ENCODE data around the gene BRF1.

Gene BRF1

GRCh38 chr14:105223770-105224544 lies 76.8 kb downstream of the BRF1 start:
- DNase-seq: no peak

- no peak for DNase-seq
Observed at GRCh38 chr14:105223260-105223659, 77.5 kb downstream of the BRF1 start.

- DNase-seq: no peak
Observed at GRCh38 chr14:105221598-105222178, 79.1 kb downstream of the BRF1 start.

- DNase-seq: no peak
Observed at GRCh38 chr14:105220699-105221597, 79.9 kb downstream of the BRF1 start.

- no peak for DNase-seq
Observed at GRCh38 chr14:105219753-105220152, 81.0 kb downstream of the BRF1 start.

DNA sequence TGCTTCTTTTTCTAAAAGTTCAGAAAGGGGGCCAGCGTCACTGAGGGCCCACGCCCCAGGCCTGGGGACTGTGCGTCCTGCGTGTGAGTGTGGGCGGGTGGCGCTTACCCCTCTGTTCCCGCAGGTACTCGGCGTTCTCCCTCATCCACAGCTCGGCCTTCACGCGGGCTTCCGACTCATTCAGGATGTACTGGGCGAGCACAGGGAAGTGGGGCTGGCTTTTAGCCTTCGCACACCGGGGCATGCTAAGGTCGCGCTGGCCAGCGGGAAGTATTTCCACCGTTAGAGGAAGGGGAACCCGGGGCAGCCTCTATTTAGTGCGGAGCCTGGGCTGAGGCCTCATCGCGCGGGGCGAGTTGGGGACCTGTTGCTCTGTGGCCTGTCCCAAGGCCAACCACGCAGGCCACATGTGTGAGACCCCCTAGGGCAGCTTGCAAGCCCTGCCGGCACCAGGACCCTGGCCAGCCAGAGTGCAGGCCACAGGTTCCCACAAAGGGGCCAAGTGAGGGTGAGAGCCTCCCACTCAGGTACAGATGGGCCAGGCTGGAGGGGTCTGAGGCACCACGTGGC lies 81.7 kb downstream of the BRF1 start:
- DNase-seq: no peak

DNA sequence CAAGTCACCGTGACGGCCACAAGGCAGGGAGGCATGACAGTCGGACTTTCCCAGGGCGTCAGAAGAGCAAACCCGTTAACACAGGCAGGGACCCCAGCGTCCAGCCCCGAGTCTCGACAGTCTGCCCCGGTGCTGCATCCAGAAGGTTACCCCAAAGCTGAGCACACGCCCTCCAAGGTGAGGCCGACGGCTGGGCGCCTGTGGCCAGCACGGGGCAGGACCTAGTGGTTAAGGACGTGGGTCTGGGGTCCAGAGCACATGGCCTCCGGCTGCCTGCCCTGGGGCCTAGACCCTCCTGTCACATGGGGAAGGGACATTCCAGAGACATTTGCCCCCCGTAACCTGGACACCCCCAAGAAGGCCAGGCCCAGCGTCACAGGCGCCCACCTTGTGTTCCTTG lies 82.2 kb downstream of the BRF1 start:
- DNase-seq: no peak

- DNase-seq: no peak
Observed at GRCh38 chr14:105217774-105218173, 83.0 kb downstream of the BRF1 start.

- no peak for DNase-seq
Observed at GRCh38 chr14:105216490-105217247, 84.1 kb downstream of the BRF1 start.

- DNase-seq: no peak
Observed at GRCh38 chr14:105215602-105216001, 85.2 kb downstream of the BRF1 start.

DNA sequence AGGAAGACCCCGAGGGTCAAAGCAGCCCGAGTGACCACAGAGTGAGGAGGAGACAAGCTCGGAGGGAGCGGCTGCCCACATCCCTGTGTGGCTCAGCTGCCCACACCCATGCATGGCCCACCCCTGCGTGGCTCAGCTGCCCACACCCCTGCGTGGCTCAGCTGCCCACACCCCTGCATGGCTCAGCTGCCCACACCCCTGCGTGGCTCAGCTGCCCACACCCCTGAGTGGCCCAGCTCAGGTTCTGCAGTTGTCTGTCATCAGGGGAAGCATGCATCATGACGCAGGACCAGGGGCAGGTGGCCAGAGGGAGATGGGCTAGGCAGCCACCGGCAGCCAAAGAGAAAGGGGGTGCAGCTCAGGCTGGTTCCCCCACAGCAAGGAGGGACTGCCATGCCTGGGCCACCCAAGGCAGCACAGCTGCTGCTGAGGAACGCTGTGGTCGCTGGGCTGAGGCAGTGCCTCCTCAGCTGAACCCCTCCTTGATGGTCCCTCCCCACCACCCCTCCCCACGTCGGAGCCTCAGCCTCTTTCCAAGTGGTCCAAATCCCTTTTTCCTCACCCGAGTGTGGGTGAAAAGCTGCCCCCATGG lies 86.4 kb downstream of the BRF1 start:
- DNase-seq: no peak

DNA sequence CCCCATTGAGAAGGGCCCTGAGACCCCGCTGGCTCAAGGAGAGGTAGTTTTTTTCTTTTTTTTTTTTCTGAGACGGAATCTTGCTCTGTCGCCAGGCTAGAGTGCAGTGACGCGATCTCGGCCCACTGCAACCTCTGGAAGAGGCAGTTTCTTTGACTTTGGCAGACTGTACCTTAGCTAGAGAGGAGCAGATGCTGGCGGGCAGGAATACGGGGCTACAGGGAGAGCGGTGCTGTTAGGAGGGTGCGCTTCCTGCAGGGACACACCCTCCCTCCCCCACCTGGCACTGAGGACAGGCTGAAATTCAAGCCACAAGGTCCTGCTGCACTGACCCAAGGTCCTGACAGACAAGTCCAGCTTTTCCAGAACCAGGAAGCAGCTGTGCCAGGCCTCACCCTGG lies 87.4 kb downstream of the BRF1 start:
- DNase-seq: no peak

DNA sequence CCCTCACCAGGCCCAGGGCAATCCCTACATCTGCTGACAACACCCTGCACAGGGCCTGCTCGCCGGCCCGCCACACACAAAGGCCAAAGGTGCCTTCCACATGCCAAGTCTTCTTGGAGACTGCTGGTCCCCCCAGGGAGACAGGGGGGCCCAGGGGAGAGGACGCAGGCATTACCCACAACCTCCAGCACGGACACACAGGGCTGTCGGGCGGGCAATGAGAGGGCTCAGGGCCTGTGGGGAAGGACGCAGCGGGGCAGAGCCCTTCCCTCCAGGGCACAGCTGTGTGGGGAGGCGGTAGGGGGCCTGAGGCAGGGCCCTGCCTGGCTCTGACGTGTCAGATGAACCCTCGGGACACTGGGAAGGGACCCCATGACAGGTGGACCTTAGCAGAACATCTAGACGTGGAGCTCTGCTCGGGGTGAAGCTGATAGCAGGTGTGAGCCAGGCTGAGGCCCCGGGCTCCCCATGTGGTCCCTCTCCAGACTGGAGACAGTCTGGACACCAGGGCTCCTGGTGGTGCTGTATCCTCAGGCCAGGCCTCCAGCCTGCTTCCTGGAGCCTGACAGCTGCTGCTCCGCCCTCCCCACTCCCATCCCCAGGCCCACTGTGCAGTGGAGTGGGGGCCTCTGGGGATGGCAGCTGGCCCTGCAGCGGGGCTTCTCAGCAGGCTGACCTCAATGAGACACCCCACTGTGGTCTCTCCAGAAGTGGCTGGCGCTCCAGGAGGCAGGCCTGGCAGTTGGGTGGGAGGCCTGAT lies 88.1 kb downstream of the BRF1 start:
- no peak for DNase-seq

GRCh38 chr14:105211758-105212089 lies 89.1 kb downstream of the BRF1 start:
- no peak for DNase-seq

DNA sequence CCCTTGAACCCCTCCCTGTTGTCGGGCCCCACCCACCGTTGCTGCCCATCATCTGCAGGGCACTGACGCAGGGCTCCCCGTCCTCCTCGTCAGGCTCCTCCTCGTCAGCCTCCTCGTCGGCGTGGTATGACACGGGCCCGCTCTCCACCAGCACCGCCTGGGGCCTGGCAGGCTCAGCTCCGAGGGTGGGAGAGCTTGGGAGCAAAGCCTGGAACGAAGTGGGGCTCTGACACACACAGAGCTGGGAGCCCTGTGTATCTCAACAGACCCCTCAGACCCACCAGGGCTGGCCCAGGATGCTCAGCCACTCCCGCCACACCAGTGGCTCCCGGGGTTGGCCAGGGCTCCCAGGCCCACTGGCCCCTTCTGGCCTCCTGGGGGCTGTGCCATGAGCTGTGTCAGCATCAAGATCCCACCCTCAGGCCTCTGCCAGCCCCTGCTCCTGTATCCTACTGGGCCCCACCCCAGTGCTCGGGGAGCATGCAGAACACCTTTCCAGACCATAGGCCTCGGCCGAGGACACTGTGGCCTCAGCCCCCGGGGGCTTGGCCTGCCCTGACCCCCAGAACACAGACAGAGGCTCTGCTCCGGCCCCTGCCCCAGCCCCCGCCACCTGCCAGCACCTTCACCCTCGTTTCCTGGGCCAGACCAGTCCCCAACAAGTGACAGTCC lies 89.6 kb downstream of the BRF1 start:
- no peak for DNase-seq

DNA sequence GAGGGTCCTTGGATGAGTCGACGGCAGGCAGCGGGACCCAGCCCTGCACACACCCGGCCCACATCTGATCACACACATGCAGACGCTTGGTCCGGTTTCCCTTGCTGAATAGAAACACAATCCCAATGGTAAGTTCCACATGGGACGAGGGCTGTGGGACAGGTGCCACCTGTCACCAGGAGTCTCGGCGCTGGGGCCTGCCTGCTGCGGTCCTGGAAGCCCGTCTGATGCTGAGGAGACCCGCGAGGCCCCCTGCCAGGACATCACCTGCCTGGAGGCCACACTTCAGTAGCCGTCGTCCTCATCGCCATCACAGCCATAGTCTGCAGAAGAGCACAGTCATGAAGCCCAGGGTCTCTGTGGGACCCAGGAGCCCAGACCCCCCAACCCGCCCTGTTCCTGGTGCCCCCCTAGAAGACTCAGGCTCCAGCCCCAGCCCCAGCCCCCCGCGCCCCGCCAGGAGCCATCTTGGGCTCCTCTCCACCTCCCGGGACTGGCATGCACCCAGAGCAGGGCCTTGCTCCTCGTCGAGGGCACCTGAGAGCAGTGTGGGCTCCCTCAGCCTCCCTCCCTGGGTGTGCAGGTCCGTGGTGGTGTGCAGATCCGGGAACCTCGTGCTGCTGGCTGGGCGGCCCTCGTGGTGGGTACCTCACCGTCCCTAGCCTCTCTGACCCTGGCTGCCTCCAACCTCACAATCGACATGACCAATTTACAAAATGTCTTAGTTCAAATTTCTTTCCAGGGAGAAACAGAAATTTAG lies 90.4 kb downstream of the BRF1 start:
- DNase-seq: no peak

DNA sequence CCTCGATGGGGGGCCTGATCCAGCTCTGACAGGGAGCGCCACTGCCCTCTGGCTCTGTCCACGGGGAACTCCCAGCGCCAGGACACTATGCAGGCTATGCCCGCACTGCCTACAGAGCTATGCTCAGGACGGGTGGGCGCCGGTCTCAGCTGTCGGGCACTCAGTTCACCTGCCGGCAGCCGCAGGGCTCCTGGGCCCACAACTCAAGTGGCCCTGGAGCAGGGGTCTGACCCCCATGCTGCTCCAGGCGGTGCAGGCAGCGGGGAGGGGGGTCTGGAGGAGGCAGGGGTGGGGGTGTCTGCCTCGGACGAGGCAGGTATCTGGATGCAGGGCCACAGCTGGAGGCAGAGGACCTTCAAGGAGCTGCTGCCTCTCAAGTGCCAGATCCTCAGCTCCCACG lies 91.2 kb downstream of the BRF1 start:
- no peak for DNase-seq

DNA sequence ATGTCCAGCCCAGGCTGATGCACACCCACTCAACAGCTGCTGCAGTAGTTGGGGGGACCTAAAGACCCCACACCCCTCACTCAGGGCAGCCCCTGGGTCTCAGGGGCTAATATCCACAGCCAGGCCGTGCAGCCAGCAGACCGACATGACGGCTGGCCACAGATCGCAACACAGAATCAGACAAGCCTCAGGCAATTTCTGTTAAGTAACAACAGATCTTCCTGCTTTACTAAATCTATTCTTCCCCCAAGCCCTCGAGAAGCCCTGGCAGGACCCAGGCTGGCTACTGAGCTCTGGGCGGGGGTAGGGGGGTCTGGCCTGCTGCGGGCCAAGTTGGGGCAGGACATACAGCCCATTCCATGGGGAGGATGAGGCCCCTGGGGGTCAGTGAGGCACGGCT lies 91.7 kb downstream of the BRF1 start:
- no peak for DNase-seq

- no peak for DNase-seq
Observed at GRCh38 chr14:105208738-105209075, 92.1 kb downstream of the BRF1 start.

DNA sequence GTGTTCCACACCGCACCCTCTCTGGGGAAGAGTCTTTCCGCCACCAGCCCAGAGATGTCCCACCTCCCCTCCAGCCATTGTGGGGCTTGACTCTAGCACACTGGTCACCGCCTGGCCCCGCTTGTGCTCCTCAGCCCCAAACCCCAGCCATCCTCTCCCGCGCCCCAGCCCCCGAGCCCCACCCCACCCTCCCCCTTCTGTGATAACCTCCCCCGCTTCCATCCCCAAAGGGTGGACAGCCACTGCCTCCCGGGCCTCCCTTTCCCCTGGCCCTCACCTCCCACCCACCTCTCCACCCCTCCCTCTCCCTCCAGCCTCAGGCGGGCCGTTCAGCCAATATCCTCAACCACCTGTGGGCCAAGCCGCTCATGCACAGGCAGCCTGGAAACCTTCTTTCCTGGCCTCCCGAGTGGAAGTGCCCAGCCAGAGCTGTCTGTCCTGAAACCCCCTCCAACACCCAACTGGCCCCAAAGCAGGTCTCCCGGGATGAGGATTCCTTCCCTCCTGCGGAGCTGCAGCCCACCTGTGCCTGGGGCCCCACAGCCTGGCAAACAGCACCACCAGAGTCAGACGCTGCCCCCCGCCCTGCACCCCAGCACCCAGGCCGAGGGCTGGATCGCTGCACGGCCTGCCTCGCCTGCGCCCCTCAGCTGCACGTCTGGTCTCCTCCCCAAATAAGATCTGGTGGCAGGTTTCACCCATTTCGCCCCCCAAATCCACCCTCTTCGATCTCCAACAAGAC lies 92.6 kb downstream of the BRF1 start:
- DNase-seq: no peak
